Motor neuron (in vitro differentiated cells): ENCODE data around the gene CLCNKB. TPM values are rescaled to one million over a fixed set of nuclear protein-coding genes. Genes with fewer than 3 reads are reported as not detected.

Experiments used
- ATAC-seq, 8 experiments: fragments of 200-7000 bp; cut with Tn5 transposase; replicated peaks in 6 of 8; 2 replicates each; pipeline ENCODE4 v1.8.0; 2021; ENCODE audit warnings: mild to moderate bottlenecking in 8 of 8, moderate library complexity in 8 of 8
- H3K27ac ChIP-seq, 2 donors: fragments of 250-450 bp; sonication (Bioruptor Pico); 2 replicates each; pipeline ENCODE4 v1.9.0; 2021; ENCODE audit warnings: antibody characterized with exemption in 2 of 2, mild to moderate bottlenecking in 2 of 2, moderate library complexity in 1 of 2
- H3K4me1 ChIP-seq, 2 donors: fragments of 250-450 bp; sonication (Bioruptor Pico); replicated peaks in 1 of 2; 2 replicates each; pipeline ENCODE4 v1.6.1; 2021; ENCODE audit warnings: antibody characterized with exemption in 2 of 2, mild to moderate bottlenecking in 2 of 2, moderate library complexity in 1 of 2
- H3K4me3 ChIP-seq, 5 donors: fragments of 250-450 bp; sonication (Bioruptor Pico); 2 replicates each; pipeline ENCODE4 v1.9.0; 2021; ENCODE audit warnings: antibody characterized with exemption in 5 of 5, mild to moderate bottlenecking in 5 of 5, moderate library complexity in 4 of 5
- WGBS, 10 experiments: fragments of 450-650 bp; shearing (Covaris generic); methylation state at CpG; one replicate each; pipeline ENCODE4 v1.0.0; 2022; 5-methylcytosine and 5-hydroxymethylcytosine counted together
- in situ Hi-C, 9 experiments: fragments of 400-800 bp; cut with MboI; loops; one replicate each; pipeline ENCODE4 v1.15.0; 2021; ENCODE audit warnings: low sequenced_read_pairs in 9 of 9, low pct_unique_long_range_greater_than_20kb in 2 of 9; ENCODE audit not compliant: unreplicated experiment in 9 of 9
- total RNA-seq, 8 experiments: library from RNA; unstranded; fragments of 300-600 nt; gene quantifications; 2 replicates each; pipeline versions ENCODE4 v1.2.3 to v1.2.4, GENCODE V29; 2022

The CLCNKB gene
- total RNA-seq, 8 experiments from 2014 or later: 0.09 to 0.43 (median 0.21) TPM; not detected in 3

GRCh38 chr1:16009030-16009460, 34.5 kb upstream of the CLCNKB start:
- H3K27ac ChIP-seq: no peak overlapping the region

GRCh38 chr1:16009678-16010077, 33.9 kb upstream of the CLCNKB start:
- ATAC-seq: no peak
- Histone ChIP-seq H3K27ac (no peak overlapping the region), H3K4me3 (no peak overlapping the region), H3K4me1 (peaks cover 17 to 23% of the 10 kb centered on the region in 2 donors)
- in situ Hi-C loops: no loop called here
- WGBS, 10 experiments: 61 to 95% (median 86%) methylated on average over 1 to 10 of the region's 11 CpGs; no CpG with 5 or more reads in 3 of the 10 experiments

More at GRCh38 chr1:16009030-16009460, 34.5 kb upstream of the CLCNKB start:
- Histone ChIP-seq H3K4me1 (peaks cover 11 to 19% of the 10 kb centered on the region in 2 donors), H3K4me3 (no peak overlapping the region)
- peak; percentile 28 to 85 (median 65) for ATAC-seq
- in situ Hi-C loops: no loop called here
- WGBS, 10 experiments: 0 to 8% (median 0%) methylated on average over 1 to 4 of the region's 4 CpGs; no CpG with 5 or more reads in 4 of the 10 experiments

DNA sequence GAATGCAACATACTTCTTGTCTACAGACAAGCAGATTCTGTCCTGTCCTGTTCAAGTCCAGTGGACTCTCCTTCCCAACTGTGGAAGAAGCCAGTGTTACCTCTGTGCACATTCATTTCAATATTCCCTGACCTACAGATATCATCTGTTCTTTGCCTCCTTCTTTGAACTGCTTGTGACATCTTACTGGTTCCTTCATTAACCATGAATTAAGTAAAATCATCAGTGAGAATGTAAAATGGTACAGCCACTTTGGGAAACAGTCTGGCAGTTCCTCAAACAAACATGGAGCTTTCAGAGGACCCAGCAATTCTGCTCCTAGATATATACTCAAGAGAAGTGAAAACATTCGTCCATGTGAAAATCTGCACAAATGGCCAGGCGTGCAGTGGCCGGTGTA, 32.7 kb upstream of the CLCNKB start:
- WGBS, 10 experiments: 40 to 100% (median 95%) methylated on average over 1 to 3 of the region's 3 CpGs; no CpG with 5 or more reads in 3 of the 10 experiments
- in situ Hi-C loops: no loop called here
- H3K4me3 ChIP-seq: no peak overlapping the region
- no peak overlapping the region for H3K27ac ChIP-seq
- no peak for ATAC-seq
- H3K4me1 ChIP-seq: peaks cover 23 to 26% of the 10 kb centered on the region in 2 donors

GRCh38 chr1:16011936-16012589, 31.5 kb upstream of the CLCNKB start:
- Histone ChIP-seq H3K4me3 (no peak overlapping the region), H3K27ac (no peak overlapping the region)
- WGBS, 10 experiments: 91 to 100% (median 96%) methylated on average over 1 to 9 of the region's 11 CpGs; no CpG with 5 or more reads in 4 of the 10 experiments

DNA sequence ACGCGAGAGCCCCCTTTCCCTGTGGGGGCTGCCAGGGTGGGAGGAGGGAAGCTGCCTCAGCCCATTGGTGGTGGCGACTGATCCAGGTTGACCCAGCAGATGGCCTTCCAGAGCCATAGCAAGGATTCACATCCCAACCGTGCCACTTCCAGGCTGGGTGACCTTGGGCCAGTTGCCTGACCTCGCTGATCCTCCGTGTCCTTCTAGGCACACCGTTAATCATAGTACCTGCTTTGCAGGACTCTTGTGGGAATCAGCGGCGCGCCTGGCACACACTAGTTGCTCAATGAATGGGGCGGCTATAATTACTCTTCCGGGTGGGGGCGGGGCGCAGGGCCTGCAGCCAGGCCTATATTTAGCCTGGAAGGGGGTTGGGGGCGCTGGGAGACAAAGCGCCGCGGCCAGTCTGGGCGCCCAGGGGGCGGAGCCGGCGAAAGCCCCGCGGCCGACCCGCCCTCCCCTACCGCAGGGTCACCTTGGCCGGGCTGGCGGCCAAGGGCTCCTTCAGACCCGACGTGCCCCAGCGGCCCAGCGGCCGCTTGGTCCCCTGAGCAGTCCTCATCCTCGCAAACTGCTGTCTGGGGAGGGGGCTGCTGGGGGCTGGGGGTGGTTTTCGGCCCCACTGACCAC, 30.9 kb upstream of the CLCNKB start:
- peak overlapping the region in 2 of 5 donors; percentile 10 to 11 for H3K4me3 ChIP-seq
- peaks cover 27 to 32% of the 10 kb centered on the region in 2 donors for H3K4me1 ChIP-seq
- peak; percentile 12 to 70 (median 42) for ATAC-seq
- H3K27ac ChIP-seq: no peak overlapping the region
- WGBS, 10 experiments: 12 to 85% (median 43%) methylated on average over 2 to 9 of the region's 36 CpGs; no CpG with 5 or more reads in 7 of the 10 experiments
- in situ Hi-C loops: no loop called here

More at GRCh38 chr1:16011936-16012589, 31.5 kb upstream of the CLCNKB start:
- ATAC-seq: no peak
- H3K4me1 ChIP-seq: peaks cover 23 to 26% of the 10 kb centered on the region in 2 donors
- in situ Hi-C loops: no loop called here

- peak; percentile 29 to 69 (median 63) for ATAC-seq
- 49 to 73% (median 55%) methylated on average over 1 to 11 of the region's 28 CpGs; no CpG with 5 or more reads in 6 of the 10 experiments for WGBS, 10 experiments
- Histone ChIP-seq H3K4me1 (peaks cover 34 to 39% of the 10 kb centered on the region in 2 donors), H3K27ac (no peak overlapping the region), H3K4me3 (peak overlapping the region in 2 of 5 donors; percentile 10 to 11)
- in situ Hi-C loops: no loop called here
Observed at GRCh38 chr1:16013220-16013907, 30.2 kb upstream of the CLCNKB start.

DNA sequence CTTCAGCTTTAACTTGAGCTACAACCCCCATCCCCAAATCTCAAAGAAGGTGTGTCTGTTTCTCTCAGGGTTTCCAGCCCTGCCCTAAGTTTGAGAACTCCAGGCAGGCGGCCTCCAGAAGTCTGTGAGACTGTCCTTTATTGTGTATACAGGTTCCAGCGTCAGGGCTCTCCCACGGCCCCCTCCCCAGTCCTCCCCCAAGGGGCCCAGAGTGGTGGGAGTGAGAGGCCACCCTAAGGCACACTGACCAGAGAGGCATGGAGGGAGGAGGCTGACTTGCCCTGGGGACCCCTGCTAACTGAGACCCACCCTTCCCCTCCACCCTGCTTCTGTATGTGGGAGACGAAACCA, 29.7 kb upstream of the CLCNKB start:
- no peak for ATAC-seq
- 60 to 100% (median 92%) methylated on average over 1 of the region's 4 CpGs; no CpG with 5 or more reads in 6 of the 10 experiments for WGBS, 10 experiments
- Histone ChIP-seq H3K4me3 (no peak overlapping the region), H3K4me1 (peaks cover 37 to 43% of the 10 kb centered on the region in 2 donors), H3K27ac (no peak overlapping the region)
- in situ Hi-C loops: no loop called here

- ATAC-seq: peak in 2 of 8 experiments; percentile 16 to 44
- WGBS, 10 experiments: 58 to 75% (median 69%) methylated on average over 1 to 15 of the region's 17 CpGs; no CpG with 5 or more reads in 3 of the 10 experiments
- Histone ChIP-seq H3K27ac (no peak overlapping the region), H3K4me3 (no peak overlapping the region), H3K4me1 (peaks cover 43 to 48% of the 10 kb centered on the region in 2 donors)
- in situ Hi-C loops: no loop called here
Observed at GRCh38 chr1:16014509-16015482, 28.8 kb upstream of the CLCNKB start.

GRCh38 chr1:16015491-16015890, 28.1 kb upstream of the CLCNKB start:
- in situ Hi-C loops: no loop called here
- 86% methylated on average over 7 of the region's 25 CpGs; no CpG with 5 or more reads in 9 of the 10 experiments for WGBS, 10 experiments
- Histone ChIP-seq H3K4me1 (peaks cover 46 to 52% of the 10 kb centered on the region in 2 donors), H3K27ac (no peak overlapping the region), H3K4me3 (no peak overlapping the region)
- ATAC-seq: no peak

- Histone ChIP-seq H3K4me3 (no peak overlapping the region), H3K27ac (no peak overlapping the region), H3K4me1 (peaks cover 47 to 52% of the 10 kb centered on the region in 2 donors)
- WGBS, 10 experiments: 39 to 93% (median 80%) methylated on average over 1 to 7 of the region's 23 CpGs; no CpG with 5 or more reads in 5 of the 10 experiments
- no peak for ATAC-seq
- in situ Hi-C loops: no loop called here
Observed at GRCh38 chr1:16015960-16016901, 27.4 kb upstream of the CLCNKB start.

- Histone ChIP-seq H3K4me3 (no peak overlapping the region), H3K4me1 (peaks cover 53 to 58% of the 10 kb centered on the region in 2 donors), H3K27ac (no peak overlapping the region)
- in situ Hi-C loops: no loop called here
- WGBS, 10 experiments: 100% methylated on average over 1 to 2 of the region's 10 CpGs; no CpG with 5 or more reads in 8 of the 10 experiments
- ATAC-seq: no peak
Observed at GRCh38 chr1:16017076-16017460, 26.5 kb upstream of the CLCNKB start.
